HG03432 (cell line): ENCODE data around the gene LSR.

Source experiments
- ATAC-seq: cut with Tn5 transposase; IDR thresholded peaks from one replicate; pipeline ENCODE4 v1.9.1; 2021; ENCODE audit warnings: mild to moderate bottlenecking, moderate library complexity; ENCODE audit not compliant: unreplicated experiment

Gene LSR

DNA sequence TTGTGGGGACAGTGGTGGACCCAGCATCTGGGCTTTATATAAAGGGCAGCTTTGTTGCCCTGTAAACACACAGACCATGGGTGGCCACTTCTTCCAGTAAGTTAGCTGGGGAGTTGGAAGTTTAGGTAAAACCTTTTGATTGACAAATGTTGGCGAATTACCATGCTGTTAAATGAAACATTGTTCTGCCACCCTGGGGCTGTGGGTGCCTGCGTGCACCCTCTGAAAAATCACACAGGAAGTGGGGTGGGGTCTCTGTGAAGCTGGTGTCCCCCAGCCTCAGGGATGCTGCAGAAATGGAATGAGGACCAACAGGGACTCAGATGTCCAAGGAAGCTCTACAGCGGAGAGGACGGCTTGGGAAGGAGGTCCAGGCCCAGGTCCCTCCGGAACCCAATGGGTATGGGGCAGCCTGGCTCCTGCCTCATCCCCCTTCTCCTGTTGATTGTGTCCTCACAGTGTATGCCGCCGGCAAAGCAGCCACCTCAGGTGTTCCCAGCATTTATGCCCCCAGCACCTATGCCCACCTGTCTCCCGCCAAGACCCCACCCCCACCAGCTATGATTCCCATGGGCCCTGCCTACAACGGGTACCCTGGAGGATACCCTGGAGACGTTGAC lies 17.2 kb downstream of the LSR start:
- ATAC-seq: no peak

DNA sequence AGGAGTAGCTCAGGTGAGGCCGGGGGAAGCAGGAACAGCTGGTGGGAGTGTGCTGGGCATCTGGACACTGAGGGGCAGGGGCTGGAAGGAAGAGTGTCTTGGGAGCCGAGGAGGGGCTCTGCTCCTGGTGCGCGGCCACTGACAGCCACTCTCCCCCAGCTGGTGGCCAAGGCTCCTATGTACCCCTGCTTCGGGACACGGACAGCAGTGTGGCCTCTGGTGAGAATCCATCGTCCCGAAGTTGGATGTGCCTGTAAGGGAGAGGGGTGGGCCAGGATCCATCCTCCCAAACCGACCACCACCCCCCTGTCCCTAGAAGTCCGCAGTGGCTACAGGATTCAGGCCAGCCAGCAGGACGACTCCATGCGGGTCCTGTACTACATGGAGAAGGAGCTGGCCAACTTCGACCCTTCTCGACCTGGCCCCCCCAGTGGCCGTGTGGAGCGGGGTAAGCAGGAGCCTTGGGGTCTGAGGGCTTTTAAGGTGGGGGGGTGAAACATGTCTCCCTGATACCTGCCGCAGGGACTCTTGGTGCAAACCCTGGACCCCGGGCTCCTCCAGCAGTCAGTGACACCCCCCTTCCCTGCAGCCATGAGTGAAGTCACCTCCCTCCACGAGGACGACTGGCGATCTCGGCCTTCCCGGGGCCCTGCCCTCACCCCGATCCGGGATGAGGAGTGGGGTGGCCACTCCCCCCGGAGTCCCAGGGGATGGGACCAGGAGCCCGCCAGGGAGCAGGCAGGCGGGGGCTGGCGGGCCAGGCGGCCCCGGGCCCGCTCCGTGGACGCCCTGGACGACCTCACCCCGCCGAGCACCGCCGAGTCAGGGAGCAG lies 17.9 kb downstream of the LSR start:
- ATAC-seq: no peak

DNA sequence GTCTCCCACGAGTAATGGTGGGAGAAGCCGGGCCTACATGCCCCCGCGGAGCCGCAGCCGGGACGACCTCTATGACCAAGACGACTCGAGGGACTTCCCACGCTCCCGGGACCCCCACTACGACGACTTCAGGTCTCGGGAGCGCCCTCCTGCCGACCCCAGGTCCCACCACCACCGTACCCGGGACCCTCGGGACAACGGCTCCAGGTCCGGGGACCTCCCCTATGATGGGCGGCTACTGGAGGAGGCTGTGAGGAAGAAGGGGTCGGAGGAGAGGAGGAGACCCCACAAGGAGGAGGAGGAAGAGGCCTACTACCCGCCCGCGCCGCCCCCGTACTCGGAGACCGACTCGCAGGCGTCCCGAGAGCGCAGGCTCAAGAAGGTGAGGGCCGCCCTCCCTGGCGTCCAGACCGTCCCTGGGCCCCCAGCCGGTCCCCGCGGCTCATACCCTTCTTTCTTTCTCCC lies 18.6 kb downstream of the LSR start:
- no peak for ATAC-seq

- ATAC-seq: peak; percentile 51
Observed at GRCh38 chr19:35267818-35268535, 19.2 kb downstream of the LSR start.

DNA sequence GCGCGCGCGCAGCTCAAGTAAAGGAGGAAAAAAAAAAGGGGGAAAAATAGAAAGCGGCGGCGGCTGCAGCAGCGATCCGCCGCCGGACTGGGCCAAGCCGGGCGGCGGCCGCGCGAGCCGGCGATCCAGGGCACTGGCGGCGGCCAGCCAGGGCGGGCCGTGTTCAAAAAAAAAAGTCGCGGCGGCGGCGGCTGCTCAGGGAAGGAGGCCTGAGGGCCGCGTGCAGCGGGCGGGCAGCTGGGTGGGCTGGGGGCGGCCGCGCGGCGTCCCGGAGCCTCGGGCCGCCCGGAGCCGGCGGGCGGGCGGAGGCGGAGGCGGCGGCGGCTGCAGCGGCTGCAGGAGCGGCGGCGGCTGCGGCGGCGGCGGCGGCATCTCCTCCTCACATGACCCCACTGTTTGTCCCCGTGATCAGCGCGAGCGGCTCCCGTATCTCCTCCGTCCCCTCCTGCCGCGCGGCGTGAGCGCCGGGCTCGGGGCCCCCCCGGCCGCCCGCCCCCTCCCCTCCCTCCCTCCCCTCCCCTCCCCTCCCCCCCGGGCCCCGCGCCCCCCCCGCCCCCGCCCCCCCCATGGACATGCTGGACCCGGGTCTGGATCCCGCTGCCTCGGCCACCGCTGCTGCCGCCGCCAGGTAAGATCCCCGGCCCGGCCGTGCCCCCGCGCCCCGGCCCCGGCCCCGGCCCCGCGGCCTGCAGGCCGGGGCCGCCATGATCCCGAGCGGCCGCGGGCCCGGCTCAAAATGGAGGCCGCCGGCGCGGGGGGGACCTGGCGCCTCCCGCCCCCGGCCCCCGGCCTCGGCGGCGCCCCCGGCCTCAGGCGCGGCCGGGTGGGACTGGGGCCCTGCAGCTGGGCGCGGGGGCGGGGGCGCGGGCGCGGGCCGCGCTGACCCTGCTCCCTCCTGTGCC lies 20.0 kb downstream of the LSR start, which contains the start of gene USF2:
Gene USF2 (plus strand): TSS at position 427 of the 902 bp plus-strand sequence. CDS start 140 bp downstream, at position 567.
- ATAC-seq: peak; percentile 25

- peak; percentile 56 for ATAC-seq
Observed at GRCh38 chr19:35269438-35270117, 20.8 kb downstream of the LSR start.

GRCh38 chr19:35270381-35270811 lies 21.6 kb downstream of the LSR start:
- ATAC-seq: no peak

DNA sequence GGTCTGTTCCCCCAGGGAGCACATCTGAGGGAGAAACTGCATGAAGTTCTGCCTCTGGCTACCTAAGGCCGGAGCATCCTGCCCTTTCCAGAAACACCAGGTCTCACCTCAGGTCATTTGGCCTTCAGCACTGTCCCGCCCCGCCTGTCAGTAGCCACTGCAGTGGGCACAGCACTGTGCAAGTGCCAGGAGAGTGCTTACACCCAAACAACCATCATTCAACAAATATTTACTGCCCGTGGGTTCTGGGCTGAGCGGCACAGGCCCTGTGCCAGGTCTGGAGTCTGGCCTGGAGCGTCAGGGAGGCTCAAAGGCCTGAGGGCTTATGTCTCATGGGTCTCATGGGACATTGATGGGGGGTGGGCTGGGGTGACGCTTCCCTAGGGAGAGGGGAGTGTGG lies 22.7 kb downstream of the LSR start:
- no peak for ATAC-seq

GRCh38 chr19:35272122-35272719 lies 23.4 kb downstream of the LSR start:
- no peak for ATAC-seq

- ATAC-seq: no peak
Observed at GRCh38 chr19:35272954-35273649, 24.3 kb downstream of the LSR start.

GRCh38 chr19:35273686-35274259 lies 25.0 kb downstream of the LSR start:
- no peak for ATAC-seq

DNA sequence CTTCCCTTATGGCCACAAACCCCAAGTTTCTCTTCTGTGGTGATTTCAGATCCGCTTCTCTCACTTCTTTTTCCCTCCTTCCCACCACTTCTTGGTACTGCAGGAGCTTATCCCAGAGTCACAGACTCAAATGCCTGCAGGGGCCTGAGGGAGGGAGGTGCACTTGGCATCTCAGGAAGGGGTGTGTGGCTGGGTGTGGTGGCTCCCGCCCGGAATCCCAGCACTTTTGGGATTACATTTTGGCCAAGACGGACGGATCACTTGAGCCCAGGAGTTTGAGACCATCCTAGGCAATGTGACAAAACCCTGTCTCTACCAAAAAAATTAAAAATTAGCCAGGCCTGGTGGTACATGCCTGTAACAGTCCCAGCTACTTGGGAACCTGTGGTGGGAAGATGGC lies 25.5 kb downstream of the LSR start:
- ATAC-seq: no peak

- no peak for ATAC-seq
Observed at GRCh38 chr19:35276706-35277281, 28.0 kb downstream of the LSR start.

- no peak for ATAC-seq
Observed at GRCh38 chr19:35278578-35279284, 29.9 kb downstream of the LSR start.

GRCh38 chr19:35279374-35279773 lies 30.6 kb downstream of the LSR start:
- no peak for ATAC-seq

- ATAC-seq: no peak
Observed at GRCh38 chr19:35279985-35280821, 31.4 kb downstream of the LSR start.

- ATAC-seq: no peak
Observed at GRCh38 chr19:35281303-35281702, 32.5 kb downstream of the LSR start.
